Stimulated activated CD8-positive, alpha-beta memory T cell treated with anti-CD3 and anti-CD28 coated beads, Interleukin-7, amount 100 ng/mL, for 24 hours (primary cell): ENCODE data around the gene POLR1G.

Experiments used
- DNase-seq: peaks from one replicate; pipeline ENCODE4 v3.0.0-alpha.2; 2020; ENCODE audit warnings: low read depth

POLR1G gene

GRCh38 chr19:45446295-45446694, 39.9 kb downstream of the POLR1G start:
- no peak for DNase-seq

DNA sequence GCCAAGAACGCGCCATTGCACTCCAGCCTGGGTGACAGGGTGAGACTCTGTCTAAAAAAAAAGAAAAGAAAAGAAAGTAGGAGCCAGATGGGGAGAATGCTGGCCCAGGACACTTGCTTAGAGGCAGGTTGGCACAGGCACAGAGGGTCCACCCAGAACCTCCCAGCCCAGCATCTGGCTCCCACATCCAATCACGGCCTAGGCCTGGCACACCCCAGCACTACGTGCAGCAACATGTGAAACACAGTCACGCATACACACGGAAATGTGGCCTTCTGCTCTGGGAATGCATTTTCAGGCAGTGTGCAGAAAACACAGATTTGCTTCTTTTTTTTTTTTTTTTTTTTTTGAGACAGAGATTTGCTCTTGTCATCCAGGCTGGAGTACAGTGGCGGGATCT, 40.5 kb downstream of the POLR1G start:
- DNase-seq: no peak

GRCh38 chr19:45448425-45448756, 41.9 kb downstream of the POLR1G start:
- no peak for DNase-seq

DNA sequence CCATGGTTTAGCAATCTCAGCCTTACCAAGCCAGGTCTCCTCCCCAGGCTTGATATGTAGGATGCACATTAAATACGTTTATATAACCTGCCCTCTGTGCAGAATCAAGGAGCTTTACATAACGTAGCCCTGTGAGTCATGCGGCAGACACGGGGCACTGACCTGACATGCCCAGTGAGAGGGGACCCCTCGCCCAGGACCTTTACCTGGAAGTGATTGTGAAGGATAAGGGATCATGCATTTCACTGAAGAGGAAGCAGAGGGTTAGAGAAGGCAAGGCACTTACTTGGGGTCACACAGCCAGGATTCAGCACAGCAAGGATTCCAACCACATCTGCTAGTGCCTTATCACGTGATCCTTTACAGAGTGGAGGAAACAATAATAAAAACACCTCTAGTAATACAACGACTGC, 42.4 kb downstream of the POLR1G start:
- no peak for DNase-seq

- DNase-seq: no peak
Observed at GRCh38 chr19:45450012-45450333, 43.5 kb downstream of the POLR1G start.

DNA sequence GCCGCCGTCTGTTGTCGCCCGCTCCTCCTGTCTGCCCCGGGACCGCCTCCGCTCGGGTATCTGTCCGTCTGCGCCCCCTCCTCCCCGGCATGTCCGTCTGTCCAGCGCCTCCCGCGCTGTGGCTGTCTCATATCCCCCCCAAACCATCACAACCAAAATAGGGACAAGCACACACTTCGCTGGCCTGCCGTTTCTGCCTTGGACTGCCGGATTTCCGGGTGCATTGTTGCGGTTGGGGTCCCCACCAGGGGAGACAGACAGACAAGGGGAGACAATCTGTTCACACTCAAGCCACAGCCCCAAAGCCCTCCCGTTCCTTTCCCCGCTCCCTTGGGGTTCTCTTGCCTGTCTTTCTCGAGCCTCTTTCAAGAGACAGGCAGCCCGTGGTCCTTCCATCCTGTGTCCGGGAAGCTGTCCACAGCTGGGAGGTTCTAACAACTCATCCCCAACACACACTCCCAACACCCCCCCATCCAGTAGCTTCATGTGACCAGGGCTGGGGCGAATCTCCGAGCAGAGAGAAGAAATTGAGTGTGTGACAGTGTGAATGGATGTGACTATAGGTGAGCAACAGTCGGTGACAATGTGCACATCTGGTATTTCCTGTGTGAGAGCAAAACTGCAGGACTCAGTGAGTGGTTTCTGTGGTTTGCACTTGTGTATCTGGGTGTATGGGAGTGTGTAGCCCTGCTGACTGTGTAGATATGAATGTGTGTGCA, 44.8 kb downstream of the POLR1G start:
- no peak for DNase-seq

DNA sequence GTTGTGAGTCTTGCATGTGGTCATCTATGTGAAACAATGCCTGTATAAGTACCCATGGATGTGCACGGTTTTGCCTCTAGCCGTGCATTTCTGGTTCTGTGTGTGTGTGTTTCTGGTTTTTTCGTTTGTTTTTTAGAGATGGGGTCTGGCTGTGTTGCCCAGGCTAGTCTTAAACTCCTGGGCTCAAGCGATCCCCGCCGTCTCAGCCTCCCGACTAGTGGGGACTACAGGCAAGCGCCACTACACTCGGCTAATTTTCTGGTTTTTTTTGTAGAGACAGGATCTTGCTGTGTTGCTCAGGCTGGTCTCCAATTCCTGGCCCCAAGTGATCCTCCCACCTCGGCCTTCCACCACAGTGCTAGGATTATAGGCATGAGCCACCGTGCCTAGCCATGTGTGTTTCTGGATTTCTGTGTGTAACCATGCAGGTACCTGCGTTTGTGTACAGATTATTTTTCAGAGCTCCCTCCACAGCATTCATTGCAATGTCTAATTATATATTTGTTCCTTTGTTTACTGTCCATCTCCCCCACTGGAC, 45.5 kb downstream of the POLR1G start:
- DNase-seq: no peak

GRCh38 chr19:45455707-45456499, 49.5 kb downstream of the POLR1G start:
- DNase-seq: no peak

DNA sequence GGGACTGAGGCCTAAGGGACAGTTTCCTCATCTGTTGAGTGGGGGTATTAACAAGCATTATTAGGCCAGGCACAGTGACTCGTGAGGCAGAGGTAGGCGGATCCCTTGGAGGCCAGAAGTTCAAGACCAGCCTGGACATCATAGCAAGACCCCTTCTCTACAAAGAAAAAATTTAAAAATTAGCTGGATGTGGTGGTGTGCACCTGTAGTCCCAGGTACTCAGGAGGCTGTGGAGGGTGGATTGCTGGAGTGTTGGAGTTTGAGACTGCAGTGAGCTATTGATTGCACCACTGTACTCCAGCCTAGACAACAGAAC, 50.0 kb downstream of the POLR1G start:
- DNase-seq: no peak

DNA sequence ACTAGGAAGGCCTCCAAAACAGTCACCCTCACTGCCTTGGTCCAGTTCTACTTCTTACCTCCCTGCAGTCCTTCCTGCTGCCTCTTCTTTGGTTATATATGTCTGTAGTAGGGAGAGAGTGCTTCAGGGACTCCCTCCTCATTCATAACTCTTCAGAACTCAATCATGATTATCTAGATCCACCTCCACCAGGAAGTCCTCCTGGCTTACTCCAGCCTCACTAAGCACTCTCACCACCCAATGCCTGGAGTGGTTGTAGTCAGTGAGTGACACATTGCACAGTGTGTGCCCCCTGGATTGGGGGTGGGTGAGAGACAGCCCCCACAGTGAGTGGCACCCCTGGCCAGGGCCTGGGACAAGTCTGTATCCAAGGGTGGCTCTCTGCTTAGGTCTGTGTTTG, 51.3 kb downstream of the POLR1G start:
- DNase-seq: no peak
